ENCODE measurements around the gene SLC22A1. TPM values are rescaled to one million over a fixed set of nuclear protein-coding genes. Genes with fewer than 3 reads are reported as not detected.

The SLC22A1 gene
- polyA plus RNA-seq, 2 of the 4 experiments (the other 2 are of a cell fraction), result 2.1 TPM

DNA sequence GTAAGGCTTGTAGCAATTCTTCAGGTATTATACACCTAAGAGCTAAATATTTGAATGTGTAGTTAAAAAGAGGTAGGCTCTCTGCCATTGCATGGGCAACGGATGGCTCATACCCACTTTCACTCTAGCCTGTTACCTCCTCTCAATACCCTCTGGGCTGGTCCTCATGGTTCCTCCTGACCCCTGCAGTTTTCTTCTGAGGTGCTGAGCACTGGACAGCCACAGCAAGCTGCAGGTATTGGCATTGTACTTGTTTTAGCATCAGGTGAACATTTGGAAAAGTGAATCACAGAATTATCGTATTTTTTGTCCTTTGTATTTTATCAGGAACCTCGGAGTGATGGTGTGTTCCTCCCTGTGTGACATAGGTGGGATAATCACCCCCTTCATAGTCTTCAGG lies 32.9 kb downstream of the SLC22A1 start:
- no peak overlapping the region for H3K27ac ChIP-seq
- 72% methylated on average over 3 of the region's 3 CpGs for WGBS (ENCODE audit: missing lambda C conversion rate)
- POLR2A ChIA-PET, result no interaction called here
- no peak for TF ChIP-seq RCOR1 (IDR thresholded peaks at IDR 0.05; ENCODE audit: low read depth, low read length)
- TF ChIP-seq, protein P1, sequence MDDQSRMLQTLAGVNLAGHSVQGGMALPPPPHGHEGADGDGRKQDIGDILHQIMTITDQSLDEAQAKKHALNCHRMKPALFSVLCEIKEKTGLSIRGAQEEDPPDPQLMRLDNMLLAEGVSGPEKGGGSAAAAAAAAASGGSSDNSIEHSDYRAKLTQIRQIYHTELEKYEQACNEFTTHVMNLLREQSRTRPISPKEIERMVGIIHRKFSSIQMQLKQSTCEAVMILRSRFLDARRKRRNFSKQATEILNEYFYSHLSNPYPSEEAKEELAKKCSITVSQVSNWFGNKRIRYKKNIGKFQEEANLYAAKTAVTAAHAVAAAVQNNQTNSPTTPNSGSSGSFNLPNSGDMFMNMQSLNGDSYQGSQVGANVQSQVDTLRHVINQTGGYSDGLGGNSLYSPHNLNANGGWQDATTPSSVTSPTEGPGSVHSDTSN (IDR thresholded peaks at IDR 0.05), result no peak
- no peak for TF ChIP-seq FOSB (CRISPR knock-in tag; IDR thresholded peaks at IDR 0.05)
- TF ChIP-seq, protein P2, sequence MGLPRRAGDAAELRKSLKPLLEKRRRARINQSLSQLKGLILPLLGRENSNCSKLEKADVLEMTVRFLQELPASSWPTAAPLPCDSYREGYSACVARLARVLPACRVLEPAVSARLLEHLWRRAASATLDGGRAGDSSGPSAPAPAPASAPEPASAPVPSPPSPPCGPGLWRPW (IDR thresholded peaks at IDR 0.05), result no peak
- TF ChIP-seq GATA3 (IDR thresholded peaks at IDR 0.05; ENCODE audit: borderline replicate concordance), result no peak
- no peak for TF ChIP-seq CHD4 (IDR thresholded peaks at IDR 0.05; ENCODE audit: borderline replicate concordance)
- TF ChIP-seq NR3C1 (IDR thresholded peaks at IDR 0.05), result no peak
- no peak for TF ChIP-seq CEBPB (IDR thresholded peaks at IDR 0.05)
- TF ChIP-seq PHF8 (IDR thresholded peaks at IDR 0.05; ENCODE audit: borderline replicate concordance, low read depth), result no peak
- no peak for TF ChIP-seq BHLHE40 (IDR thresholded peaks at IDR 0.05; ENCODE audit: low read depth, low read length)
- TF ChIP-seq, protein P3, sequence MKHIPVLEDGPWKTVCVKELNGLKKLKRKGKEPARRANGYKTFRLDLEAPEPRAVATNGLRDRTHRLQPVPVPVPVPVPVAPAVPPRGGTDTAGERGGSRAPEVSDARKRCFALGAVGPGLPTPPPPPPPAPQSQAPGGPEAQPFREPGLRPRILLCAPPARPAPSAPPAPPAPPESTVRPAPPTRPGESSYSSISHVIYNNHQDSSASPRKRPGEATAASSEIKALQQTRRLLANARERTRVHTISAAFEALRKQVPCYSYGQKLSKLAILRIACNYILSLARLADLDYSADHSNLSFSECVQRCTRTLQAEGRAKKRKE (CRISPR knock-in tag; IDR thresholded peaks at IDR 0.05; ENCODE audit: low read depth), result no peak
- TF ChIP-seq HOXA7 (CRISPR knock-in tag; IDR thresholded peaks at IDR 0.05), result no peak
- TF ChIP-seq POLR2AphosphoS2 (conservative IDR thresholded peaks at IDR 0.05; ENCODE audit: low read length), result no peak
- no peak overlapping the region for H3K4me2 ChIP-seq
- DNase-seq (ENCODE audit: low read depth in 1 of 2, low spot score in 1 of 2) (no peak), FAIRE-seq (no peak), ATAC-seq (no peak)
- H3K4me1 ChIP-seq, result no peaks in the 10 kb centered on the region
- peaks cover 4% of the 10 kb centered on the region; the same call in 1 of the 3 replicates for H3K9me3 ChIP-seq
- no peak overlapping the region for H3K4me3 ChIP-seq
- CTCF ChIA-PET, result no interaction called here

DNA sequence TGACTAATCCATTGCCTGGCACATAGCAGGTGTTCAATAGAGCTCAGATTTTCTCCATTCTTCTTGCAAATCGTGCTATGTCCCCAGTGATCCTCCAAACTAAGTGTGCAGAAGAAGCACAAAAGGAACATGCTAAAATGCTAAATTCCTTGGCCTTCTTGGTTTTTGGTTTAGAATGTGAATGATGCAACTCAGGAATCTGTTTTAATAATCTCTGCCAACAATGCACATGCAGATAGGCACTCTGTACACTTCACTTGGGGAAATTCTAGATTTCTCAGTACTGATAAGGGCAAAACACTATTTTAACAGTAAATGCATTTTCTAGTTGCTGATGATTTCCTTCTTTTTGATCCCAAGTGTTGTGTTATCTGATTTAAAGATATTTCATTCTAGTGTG lies 35.2 kb downstream of the SLC22A1 start:
- Histone ChIP-seq H3K4me2 (no peak overlapping the region), H3K4me3 (no peak overlapping the region), H3K4me1 (peaks cover 10% of the 10 kb centered on the region), H3K9me3 (peaks cover 4% of the 10 kb centered on the region; the same call in 1 of the 3 replicates), H3K27ac (no peak overlapping the region)
- WGBS (ENCODE audit: missing lambda C conversion rate), result 59% methylated on average over 1 of the region's 1 CpG
- ChIA-PET CTCF (interaction anchor here (1.0 kb wide), 1 partner anchor 18 kb away, joined by 3 read pairs; no protein-coding TSS in a partner anchor), POLR2A (no interaction called here)
- ATAC-seq (no peak), FAIRE-seq (no peak), DNase-seq (ENCODE audit: low read depth in 1 of 2, low spot score in 1 of 2) (no peak)
- no peak for TF ChIP-seq KDM1A (IDR thresholded peaks at IDR 0.05; ENCODE audit: low read depth)
- TF ChIP-seq MAFK (IDR thresholded peaks at IDR 0.05; ENCODE audit: partially characterized antibody), result no peak
- TF ChIP-seq RCOR1 (IDR thresholded peaks at IDR 0.05; ENCODE audit: low read depth, low read length), result no peak
- TF ChIP-seq HOXB5 (CRISPR knock-in tag; IDR thresholded peaks at IDR 0.05), result no peak
- TF ChIP-seq FOXS1 (CRISPR knock-in tag; IDR thresholded peaks at IDR 0.05), result no peak
- no peak for TF ChIP-seq RAD21 (conservative IDR thresholded peaks at IDR 0.05 in 1 of 2, IDR thresholded peaks at IDR 0.05 in 1 of 2)
- TF ChIP-seq FOSB (CRISPR knock-in tag; IDR thresholded peaks at IDR 0.05), result no peak
- TF ChIP-seq CBX8 (IDR thresholded peaks at IDR 0.05), result no peak
- no peak for TF ChIP-seq ZSCAN20 (CRISPR knock-in tag; IDR thresholded peaks at IDR 0.05)
- TF ChIP-seq POLR2A (IDR thresholded peaks at IDR 0.05; ENCODE audit: low read length), result no peak
- TF ChIP-seq RARB (CRISPR knock-in tag; IDR thresholded peaks at IDR 0.05), result no peak
- no peak for TF ChIP-seq EP300 (IDR thresholded peaks at IDR 0.05)

DNA sequence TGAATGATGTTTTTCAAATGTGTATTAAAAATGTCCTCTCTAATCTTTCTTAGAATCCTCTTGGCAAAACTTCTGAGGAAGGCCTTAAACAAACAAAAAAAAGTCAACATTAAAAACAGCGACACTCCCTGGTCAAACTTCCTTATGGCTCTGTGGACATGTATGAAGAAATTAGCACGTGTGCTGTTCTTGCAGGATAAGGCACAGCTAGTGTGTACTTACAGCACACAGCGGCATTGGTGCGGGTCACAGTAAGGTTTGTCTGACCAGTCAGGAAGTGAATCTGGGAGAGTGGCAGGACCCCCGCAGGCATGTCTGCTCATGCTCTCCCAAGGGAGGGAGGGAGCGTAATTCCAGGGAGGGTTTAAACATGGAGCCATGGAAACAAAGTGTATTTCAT lies 38.8 kb downstream of the SLC22A1 start:
- Histone ChIP-seq H3K4me2 (no peak overlapping the region), H3K4me3 (no peak overlapping the region), H3K27ac (peak overlapping the region in 1 of 2 experiments; percentile 16; a peak in 2 of 6 replicates), H3K9me3 (no peaks in the 10 kb centered on the region), H3K4me1 (peaks cover 10% of the 10 kb centered on the region)
- DNase-seq (ENCODE audit: low read depth in 1 of 2, low spot score in 1 of 2) (no peak), ATAC-seq (0 out of 6 replicates have a peak, but pooled peaks of 1 of the 2 experiments have one; percentile 37), FAIRE-seq (no peak)
- ChIA-PET POLR2A (no interaction called here), CTCF (no interaction called here)
- 0 out of 3 replicates have a peak, but pooled peaks have one; percentile 9 for TF ChIP-seq SMC3 (IDR thresholded peaks at IDR 0.05)
- no peak for TF ChIP-seq MAZ (IDR thresholded peaks at IDR 0.05; ENCODE audit: borderline replicate concordance, low read depth, low read length)
- TF ChIP-seq, protein P4, sequence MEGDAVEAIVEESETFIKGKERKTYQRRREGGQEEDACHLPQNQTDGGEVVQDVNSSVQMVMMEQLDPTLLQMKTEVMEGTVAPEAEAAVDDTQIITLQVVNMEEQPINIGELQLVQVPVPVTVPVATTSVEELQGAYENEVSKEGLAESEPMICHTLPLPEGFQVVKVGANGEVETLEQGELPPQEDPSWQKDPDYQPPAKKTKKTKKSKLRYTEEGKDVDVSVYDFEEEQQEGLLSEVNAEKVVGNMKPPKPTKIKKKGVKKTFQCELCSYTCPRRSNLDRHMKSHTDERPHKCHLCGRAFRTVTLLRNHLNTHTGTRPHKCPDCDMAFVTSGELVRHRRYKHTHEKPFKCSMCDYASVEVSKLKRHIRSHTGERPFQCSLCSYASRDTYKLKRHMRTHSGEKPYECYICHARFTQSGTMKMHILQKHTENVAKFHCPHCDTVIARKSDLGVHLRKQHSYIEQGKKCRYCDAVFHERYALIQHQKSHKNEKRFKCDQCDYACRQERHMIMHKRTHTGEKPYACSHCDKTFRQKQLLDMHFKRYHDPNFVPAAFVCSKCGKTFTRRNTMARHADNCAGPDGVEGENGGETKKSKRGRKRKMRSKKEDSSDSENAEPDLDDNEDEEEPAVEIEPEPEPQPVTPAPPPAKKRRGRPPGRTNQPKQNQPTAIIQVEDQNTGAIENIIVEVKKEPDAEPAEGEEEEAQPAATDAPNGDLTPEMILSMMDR (IDR thresholded peaks at IDR 0.05), result 0 out of 3 replicates have a peak, but pooled peaks have one; percentile 13
- WGBS (ENCODE audit: missing lambda C conversion rate), result 54% methylated on average over 6 of the region's 6 CpGs

Measured in A549 (cell line).